Measurements from ENCODE around the gene CORO2B. TPM values are rescaled to one million over a fixed set of nuclear protein-coding genes. Genes with fewer than 3 reads are reported as not detected.
A peak's percentile ranks its signal among the peaks of the same experiment; 100 is the strongest.

CORO2B gene
- total RNA-seq, 1 experiment from 2014 or later: 3.8 TPM

DNA sequence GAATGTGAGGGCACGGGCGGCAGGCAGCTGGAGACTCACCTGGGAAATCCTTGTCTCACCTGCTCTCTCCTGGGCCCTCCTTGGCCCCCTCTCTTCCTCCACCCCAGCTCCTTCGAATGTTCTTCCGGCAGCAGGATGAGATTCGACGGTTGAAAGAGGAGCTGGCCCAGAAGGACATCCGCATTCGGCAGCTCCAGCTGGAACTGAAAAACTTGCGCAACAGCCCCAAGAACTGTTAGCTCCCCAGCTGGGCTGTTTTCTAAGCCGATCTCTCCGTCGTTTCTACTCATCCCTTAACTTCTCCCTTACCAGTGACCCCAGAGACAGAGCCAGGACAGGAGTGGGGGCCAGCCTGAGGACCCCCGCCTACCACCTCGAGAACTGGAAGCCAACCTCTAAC, 146.9 kb downstream of the CORO2B start:
- TF ChIP-seq, protein P1, sequence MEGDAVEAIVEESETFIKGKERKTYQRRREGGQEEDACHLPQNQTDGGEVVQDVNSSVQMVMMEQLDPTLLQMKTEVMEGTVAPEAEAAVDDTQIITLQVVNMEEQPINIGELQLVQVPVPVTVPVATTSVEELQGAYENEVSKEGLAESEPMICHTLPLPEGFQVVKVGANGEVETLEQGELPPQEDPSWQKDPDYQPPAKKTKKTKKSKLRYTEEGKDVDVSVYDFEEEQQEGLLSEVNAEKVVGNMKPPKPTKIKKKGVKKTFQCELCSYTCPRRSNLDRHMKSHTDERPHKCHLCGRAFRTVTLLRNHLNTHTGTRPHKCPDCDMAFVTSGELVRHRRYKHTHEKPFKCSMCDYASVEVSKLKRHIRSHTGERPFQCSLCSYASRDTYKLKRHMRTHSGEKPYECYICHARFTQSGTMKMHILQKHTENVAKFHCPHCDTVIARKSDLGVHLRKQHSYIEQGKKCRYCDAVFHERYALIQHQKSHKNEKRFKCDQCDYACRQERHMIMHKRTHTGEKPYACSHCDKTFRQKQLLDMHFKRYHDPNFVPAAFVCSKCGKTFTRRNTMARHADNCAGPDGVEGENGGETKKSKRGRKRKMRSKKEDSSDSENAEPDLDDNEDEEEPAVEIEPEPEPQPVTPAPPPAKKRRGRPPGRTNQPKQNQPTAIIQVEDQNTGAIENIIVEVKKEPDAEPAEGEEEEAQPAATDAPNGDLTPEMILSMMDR (conservative IDR thresholded peaks at IDR 0.05; ENCODE audit: low read depth, low read length): no peak
- TF ChIP-seq EZH2 (IDR thresholded peaks at IDR 0.05; ENCODE audit: borderline replicate concordance, low read depth, low read length, poor library complexity, severe bottlenecking): no peak
- H3K27me3 ChIP-seq (replicated peaks; ENCODE audit: insufficient read depth, low read depth, low read length, poor library complexity): no peaks in the 10 kb centered on the region
- H3K9me3 ChIP-seq (ENCODE audit: low read depth, low read length, poor library complexity, severe bottlenecking): no peaks in the 10 kb centered on the region
- BruUV-seq (replicated peaks): no TSS peak
- intact Hi-C loops (cut with micrococcal nuclease; ENCODE audit: unreplicated experiment): no loop called here
- POLR2A ChIA-PET (ENCODE audit: low non-redundant PET): no interaction called here
- H3K27ac ChIP-seq (ENCODE audit: low read depth, low read length, poor library complexity, severe bottlenecking): no peak overlapping the region
- no peaks in the 10 kb centered on the region for H3K36me3 ChIP-seq (ENCODE audit: insufficient read depth, low read length, poor library complexity, severe bottlenecking)
- no peak overlapping the region for H3K4me3 ChIP-seq (ENCODE audit: low read depth, low read length, poor library complexity, severe bottlenecking)
- peaks cover 6% of the 10 kb centered on the region for H3K4me1 ChIP-seq (ENCODE audit: insufficient read depth, low read length, poor library complexity, severe bottlenecking)
- peak; percentile 67 for DNase-seq (ENCODE audit: low spot score)
- CTCF ChIA-PET: interaction anchor here (2.7 kb wide), 1 partner anchor 150 kb away, joined by 10 read pairs; no protein-coding TSS in a partner anchor

DNA sequence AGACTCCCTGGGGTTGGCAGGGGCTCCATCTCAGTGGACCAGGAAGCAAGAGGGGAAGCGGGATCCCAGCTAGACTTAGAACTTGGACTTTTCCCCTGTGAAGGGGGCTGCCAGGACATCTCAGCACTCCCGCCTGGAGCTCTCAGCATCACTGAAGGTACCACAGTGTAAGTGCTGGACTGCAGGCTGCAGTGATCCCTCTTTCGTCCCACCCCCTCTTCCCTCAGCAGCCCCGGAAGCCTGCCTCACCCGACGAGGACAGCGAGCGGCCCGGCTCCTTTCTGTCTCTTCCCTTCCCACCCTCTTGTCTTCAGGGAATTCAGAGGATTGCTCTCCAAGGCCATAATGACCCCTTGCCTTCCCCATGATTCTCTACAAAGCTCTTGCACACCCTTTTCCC, 147.5 kb downstream of the CORO2B start:
- BruUV-seq (replicated peaks): no TSS peak
- no peaks in the 10 kb centered on the region for H3K9me3 ChIP-seq (ENCODE audit: low read depth, low read length, poor library complexity, severe bottlenecking)
- POLR2A ChIA-PET (ENCODE audit: low non-redundant PET): no interaction called here
- intact Hi-C loops (cut with micrococcal nuclease; ENCODE audit: unreplicated experiment): no loop called here
- DNase-seq (ENCODE audit: low spot score): no peak
- CTCF ChIA-PET: interaction anchor here (2.7 kb wide), 1 partner anchor 150 kb away, joined by 10 read pairs; no protein-coding TSS in a partner anchor
- no peak overlapping the region for H3K4me3 ChIP-seq (ENCODE audit: low read depth, low read length, poor library complexity, severe bottlenecking)
- H3K4me1 ChIP-seq (ENCODE audit: insufficient read depth, low read length, poor library complexity, severe bottlenecking): peaks cover 9% of the 10 kb centered on the region
- H3K27ac ChIP-seq (ENCODE audit: low read depth, low read length, poor library complexity, severe bottlenecking): no peak overlapping the region
- TF ChIP-seq, protein P1 (conservative IDR thresholded peaks at IDR 0.05; ENCODE audit: low read depth, low read length): no peak
- TF ChIP-seq EZH2 (IDR thresholded peaks at IDR 0.05; ENCODE audit: borderline replicate concordance, low read depth, low read length, poor library complexity, severe bottlenecking): no peak
- H3K36me3 ChIP-seq (ENCODE audit: insufficient read depth, low read length, poor library complexity, severe bottlenecking): no peaks in the 10 kb centered on the region
- H3K27me3 ChIP-seq (replicated peaks; ENCODE audit: insufficient read depth, low read depth, low read length, poor library complexity): no peaks in the 10 kb centered on the region

DNA sequence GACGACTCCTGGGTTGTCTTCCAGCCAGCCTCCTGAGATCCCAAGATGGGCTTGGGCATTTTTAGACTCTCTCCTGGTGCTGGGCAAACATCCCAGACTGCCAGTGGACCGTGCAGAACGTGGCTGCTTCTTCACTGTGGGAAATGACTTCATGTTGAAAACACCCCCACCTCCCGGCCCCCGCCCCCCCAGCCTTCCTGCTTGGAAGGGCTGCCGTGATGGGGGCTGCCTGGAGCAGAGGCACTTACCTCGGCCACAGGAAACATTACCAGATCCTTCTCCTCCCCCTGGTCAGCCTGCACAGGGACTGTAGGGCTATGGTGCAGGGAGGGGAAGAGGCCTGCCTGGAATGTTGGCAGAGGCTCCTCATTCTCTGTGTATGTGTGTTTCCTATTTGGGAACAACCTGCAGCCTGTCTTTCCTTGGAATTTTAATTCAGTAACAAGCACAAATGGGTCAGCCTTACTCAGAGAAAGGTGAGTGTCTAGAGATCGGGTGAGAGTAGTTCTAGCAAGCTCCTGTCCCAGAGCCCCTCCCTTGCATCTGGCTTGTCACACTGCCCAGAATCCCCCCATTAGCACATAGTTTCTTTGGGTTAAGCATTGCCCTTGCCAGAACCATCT, 151.1 kb downstream of the CORO2B start:
- CTCF ChIA-PET: interaction anchor here (0.6 kb wide), 1 partner anchor 99 kb away, joined by 7 read pairs; no protein-coding TSS in a partner anchor
- no TSS peak for BruUV-seq (replicated peaks)
- no peak for TF ChIP-seq EZH2 (IDR thresholded peaks at IDR 0.05; ENCODE audit: borderline replicate concordance, low read depth, low read length, poor library complexity, severe bottlenecking)
- TF ChIP-seq, protein P1 (conservative IDR thresholded peaks at IDR 0.05; ENCODE audit: low read depth, low read length): no peak

More for the DNA sequence above, 151.1 kb downstream of the CORO2B start:
- intact Hi-C loops (cut with micrococcal nuclease; ENCODE audit: unreplicated experiment): loop anchor here (1.0 to 5.0 kb wide), 2 partner anchors 145 to 192 kb away; no protein-coding TSS in a partner anchor
- H3K4me1 ChIP-seq (ENCODE audit: insufficient read depth, low read length, poor library complexity, severe bottlenecking): peaks cover 9% of the 10 kb centered on the region
- POLR2A ChIA-PET (ENCODE audit: low non-redundant PET): no interaction called here
- no peak overlapping the region for H3K27ac ChIP-seq (ENCODE audit: low read depth, low read length, poor library complexity, severe bottlenecking)
- no peak for DNase-seq (ENCODE audit: low spot score)
- no peaks in the 10 kb centered on the region for H3K9me3 ChIP-seq (ENCODE audit: low read depth, low read length, poor library complexity, severe bottlenecking)
- no peaks in the 10 kb centered on the region for H3K27me3 ChIP-seq (replicated peaks; ENCODE audit: insufficient read depth, low read depth, low read length, poor library complexity)
- no peaks in the 10 kb centered on the region for H3K36me3 ChIP-seq (ENCODE audit: insufficient read depth, low read length, poor library complexity, severe bottlenecking)
- H3K4me3 ChIP-seq (ENCODE audit: low read depth, low read length, poor library complexity, severe bottlenecking): no peak overlapping the region

Data from A673 (cell line).